Right lobe of liver (tissue), 4 donors: ENCODE data around the gene FOXN1.

Source experiments
- POLR2A ChIP-seq: fragments of 450-650 bp; IDR thresholded peaks from one replicate; pipeline ENCODE4 v1.6.1; 2017; ENCODE audit warnings: antibody characterized with exemption, mild to moderate bottlenecking
- TF ChIP-seq, protein P1 (sequence below), 4 donors: fragments of 200-600 bp in 3 of 4; fragments of 450-650 bp in 1 of 4; IDR thresholded peaks; one replicate each; pipeline versions ENCODE4 v1.5.1 to v1.8.0; 2016 to 2022; ENCODE audit warnings: antibody characterized with exemption in 4 of 4, mild to moderate bottlenecking in 2 of 4
- donor health status: DM: no; HTN: no; CAD: no.
- donor health status: DM: no; HTN: no; CAD: no.
- donor health status: DM: no; HTN: yes; CAD: no.

GRCh38 chr17:28534740-28535375 lies 28.7 kb downstream of the FOXN1 start:
- TF ChIP-seq, protein P1, sequence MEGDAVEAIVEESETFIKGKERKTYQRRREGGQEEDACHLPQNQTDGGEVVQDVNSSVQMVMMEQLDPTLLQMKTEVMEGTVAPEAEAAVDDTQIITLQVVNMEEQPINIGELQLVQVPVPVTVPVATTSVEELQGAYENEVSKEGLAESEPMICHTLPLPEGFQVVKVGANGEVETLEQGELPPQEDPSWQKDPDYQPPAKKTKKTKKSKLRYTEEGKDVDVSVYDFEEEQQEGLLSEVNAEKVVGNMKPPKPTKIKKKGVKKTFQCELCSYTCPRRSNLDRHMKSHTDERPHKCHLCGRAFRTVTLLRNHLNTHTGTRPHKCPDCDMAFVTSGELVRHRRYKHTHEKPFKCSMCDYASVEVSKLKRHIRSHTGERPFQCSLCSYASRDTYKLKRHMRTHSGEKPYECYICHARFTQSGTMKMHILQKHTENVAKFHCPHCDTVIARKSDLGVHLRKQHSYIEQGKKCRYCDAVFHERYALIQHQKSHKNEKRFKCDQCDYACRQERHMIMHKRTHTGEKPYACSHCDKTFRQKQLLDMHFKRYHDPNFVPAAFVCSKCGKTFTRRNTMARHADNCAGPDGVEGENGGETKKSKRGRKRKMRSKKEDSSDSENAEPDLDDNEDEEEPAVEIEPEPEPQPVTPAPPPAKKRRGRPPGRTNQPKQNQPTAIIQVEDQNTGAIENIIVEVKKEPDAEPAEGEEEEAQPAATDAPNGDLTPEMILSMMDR (IDR thresholded peaks at IDR 0.05): no peak
- TF ChIP-seq POLR2A: no peak
